Measurements from ENCODE around the gene HHIPL1. TPM values are rescaled to one million over a fixed set of nuclear protein-coding genes. Genes with fewer than 3 reads are reported as not detected.
A peak's percentile ranks its signal among the peaks of the same experiment; 100 is the strongest.

HHIPL1 gene
- total RNA-seq, 2 experiments from 2014 or later: not detected

- Histone ChIP-seq H3K27me3 (ENCODE audit: control insufficient read depth in 1 of 2, insufficient read depth in 2 of 2, low read length in 2 of 2) (peaks cover 28 to 30% of the 10 kb centered on the region in 2 experiments), H3K9me3 (ENCODE audit: control insufficient read depth in 1 of 2, insufficient read depth in 1 of 2, low read length in 2 of 2) (no peaks in the 10 kb centered on the region), H3K36me3 (ENCODE audit: insufficient read depth, low read length) (no peaks in the 10 kb centered on the region), H3K4me1 (ENCODE audit: insufficient read depth, low read length) (no peaks in the 10 kb centered on the region), H3K27ac (ENCODE audit: low read depth in 1 of 2, low read length in 2 of 2) (no peak overlapping the region), H3K4me3 (ENCODE audit: low read length) (no peak overlapping the region)
- POLR2A ChIA-PET: no interaction called here
- ATAC-seq (ENCODE audit: poor library complexity): no peak
- Mint-ChIP-seq H3K27ac (no peak overlapping the region), H3K4me3 (no peak overlapping the region), H3K27me3 (peaks cover 36% of the 10 kb centered on the region), H3K9me3 (no peaks in the 10 kb centered on the region), H3K36me3 (ENCODE audit: low read depth) (no peaks in the 10 kb centered on the region), H3K4me1 (ENCODE audit: low read depth) (no peaks in the 10 kb centered on the region)
- DNase-seq: peak in 2 of 14 experiments; percentile 9 to 27
- intact Hi-C loops (cut with DNase I, micrococcal nuclease): no loop called here
- no peak for TF ChIP-seq CTCF (IDR thresholded peaks at IDR 0.05)
- CTCF ChIA-PET: no interaction called here
Measured at GRCh38 chr14:99727096-99727870, 82.4 kb downstream of the HHIPL1 start.

DNA sequence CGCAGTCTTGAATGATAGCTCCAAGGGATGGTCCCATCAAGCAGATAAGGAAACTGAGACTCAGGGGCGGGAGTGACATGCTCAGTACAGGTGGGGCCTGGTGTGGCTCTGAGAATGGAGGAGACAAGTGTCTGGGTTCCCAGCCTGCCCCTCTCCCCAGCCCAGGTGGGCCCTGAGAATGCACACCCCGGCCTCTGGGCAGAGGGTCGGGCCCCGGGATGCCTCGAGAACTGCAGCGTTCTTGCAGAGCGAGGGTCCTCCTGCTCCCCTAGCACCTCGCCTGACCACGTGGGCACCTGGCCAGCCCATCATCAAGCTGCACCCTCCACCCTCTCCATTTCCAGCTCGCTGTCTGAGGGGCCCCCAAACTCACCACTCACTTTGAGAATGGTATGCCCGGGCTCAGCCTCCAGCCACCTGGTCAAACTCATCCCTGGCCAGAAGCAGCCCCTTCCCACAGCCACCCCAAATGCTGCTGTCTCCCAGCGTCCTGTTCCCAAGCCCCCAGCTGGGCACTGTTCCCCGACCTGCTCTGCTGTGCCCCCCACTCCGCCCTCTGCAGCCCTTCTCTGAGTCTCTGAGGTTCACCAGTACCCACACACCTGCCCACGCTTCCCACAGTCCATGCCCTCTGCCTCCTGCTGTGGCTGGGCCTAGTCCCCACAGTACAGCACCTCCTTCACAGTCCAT lies 83.4 kb downstream of the HHIPL1 start:
- Histone ChIP-seq H3K4me3 (ENCODE audit: low read length) (no peak overlapping the region), H3K4me1 (ENCODE audit: insufficient read depth, low read length) (no peaks in the 10 kb centered on the region), H3K27me3 (ENCODE audit: control insufficient read depth in 1 of 2, insufficient read depth in 2 of 2, low read length in 2 of 2) (peaks cover 31 to 33% of the 10 kb centered on the region in 2 experiments), H3K36me3 (ENCODE audit: insufficient read depth, low read length) (no peaks in the 10 kb centered on the region), H3K27ac (ENCODE audit: low read depth in 1 of 2, low read length in 2 of 2) (no peak overlapping the region), H3K9me3 (ENCODE audit: control insufficient read depth in 1 of 2, insufficient read depth in 1 of 2, low read length in 2 of 2) (no peaks in the 10 kb centered on the region)
- no peak overlapping the region for H3K27ac Mint-ChIP-seq
- TF ChIP-seq CTCF (IDR thresholded peaks at IDR 0.05): no peak
- H3K27me3 Mint-ChIP-seq: peaks cover 43% of the 10 kb centered on the region
- CTCF ChIA-PET: no interaction called here
- intact Hi-C loops (cut with DNase I, micrococcal nuclease): no loop called here
- no peaks in the 10 kb centered on the region for H3K4me1 Mint-ChIP-seq (ENCODE audit: low read depth)
- DNase-seq: peak in 2 of 14 experiments; percentile 7 to 11
- H3K36me3 Mint-ChIP-seq (ENCODE audit: low read depth): no peaks in the 10 kb centered on the region
- no peak for ATAC-seq (ENCODE audit: poor library complexity)
- POLR2A ChIA-PET: no interaction called here
- H3K9me3 Mint-ChIP-seq: no peaks in the 10 kb centered on the region
- no peak overlapping the region for H3K4me3 Mint-ChIP-seq

DNA sequence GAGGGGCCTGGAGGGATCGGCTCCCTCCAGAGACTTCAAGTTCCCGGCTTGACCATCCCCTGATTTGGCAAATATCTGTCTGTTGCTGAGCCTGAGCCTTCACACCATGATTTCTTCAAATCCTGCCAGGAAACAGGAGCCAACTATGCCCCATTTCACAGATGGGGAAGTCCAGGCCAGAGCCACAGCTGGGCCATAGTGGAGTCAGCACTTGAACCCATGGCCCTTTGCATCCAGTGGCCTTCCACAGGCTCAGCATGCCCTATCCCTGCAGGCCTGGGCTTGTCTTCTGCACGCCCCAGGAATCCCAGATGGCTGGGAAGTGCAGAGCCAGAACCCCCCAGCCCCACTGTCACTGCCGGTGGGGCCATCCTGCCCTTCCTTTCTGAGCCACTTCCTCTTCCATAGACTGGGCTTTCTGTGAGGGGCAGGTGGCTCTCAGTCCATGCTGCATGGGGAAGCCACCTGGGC lies 84.1 kb downstream of the HHIPL1 start:
- ATAC-seq (ENCODE audit: poor library complexity) (no peak), DNase-seq (peak in 2 of 14 experiments; percentile 4 to 14)

More for the DNA sequence above, 84.1 kb downstream of the HHIPL1 start:
- intact Hi-C loops (cut with DNase I, micrococcal nuclease): no loop called here
- CTCF ChIA-PET: interaction anchor here (1.4 kb wide), 1 partner anchor 156 kb away, joined by 14 read pairs; no protein-coding TSS in a partner anchor
- H3K36me3 Mint-ChIP-seq (ENCODE audit: low read depth): no peaks in the 10 kb centered on the region
- Histone ChIP-seq H3K9me3 (ENCODE audit: control insufficient read depth in 1 of 2, insufficient read depth in 1 of 2, low read length in 2 of 2) (no peaks in the 10 kb centered on the region), H3K27me3 (ENCODE audit: control insufficient read depth in 1 of 2, insufficient read depth in 2 of 2, low read length in 2 of 2) (peaks cover 31 to 36% of the 10 kb centered on the region in 2 experiments), H3K4me3 (ENCODE audit: low read length) (no peak overlapping the region), H3K4me1 (ENCODE audit: insufficient read depth, low read length) (no peaks in the 10 kb centered on the region), H3K27ac (ENCODE audit: low read depth in 1 of 2, low read length in 2 of 2) (no peak overlapping the region), H3K36me3 (ENCODE audit: insufficient read depth, low read length) (no peaks in the 10 kb centered on the region)
- no peaks in the 10 kb centered on the region for H3K4me1 Mint-ChIP-seq (ENCODE audit: low read depth)
- POLR2A ChIA-PET: no interaction called here
- H3K27ac Mint-ChIP-seq: no peak overlapping the region
- H3K9me3 Mint-ChIP-seq: no peaks in the 10 kb centered on the region
- TF ChIP-seq CTCF (IDR thresholded peaks at IDR 0.05): no peak
- H3K4me3 Mint-ChIP-seq: no peak overlapping the region
- peaks cover 47% of the 10 kb centered on the region for H3K27me3 Mint-ChIP-seq

Other genes with a start within 250 kb of the HHIPL1 start
- 10 to 100 TPM; 46.1 to 51.4 TPM for gene SETD3, start 164.3 kb upstream of the HHIPL1 start, total RNA-seq
- gene CCNK, start 163.7 kb upstream of the HHIPL1 start, total RNA-seq: 100 to 1,000 TPM; 140 to 151 TPM
- 1 to 10 TPM; 5.8 to 7.5 TPM for gene CCDC85C, start 40.9 kb upstream of the HHIPL1 start, total RNA-seq
- gene CYP46A1, start 39.2 kb downstream of the HHIPL1 start, total RNA-seq: under 1 TPM; 0.11 to 0.22 TPM
- gene EML1, start 148.3 kb downstream of the HHIPL1 start, total RNA-seq: under 1 TPM in 1 of 2 experiments, not detected in 1; 0.59 TPM

All from CD4-positive, alpha-beta T cell (primary cell).